ENCODE data around the gene HOXA7.

HOXA7 gene

GRCh38 chr7:27147199-27148030, 9.1 kb downstream of the HOXA7 start, which contains the start of gene HOXA6:
Gene HOXA6 (minus strand): TSS chr7:27147774. CDS start chr7:27147749, 25 bp downstream.
- DNase-seq (ENCODE audit: low read depth), result no peak

GRCh38 chr7:27146491-27147198, 9.8 kb downstream of the HOXA7 start:
- DNase-seq (ENCODE audit: low read depth), result no peak

- no peak for DNase-seq (ENCODE audit: low read depth)
Measured at GRCh38 chr7:27145914-27146412, 10.5 kb downstream of the HOXA7 start.

GRCh38 chr7:27145165-27145913, 11.1 kb downstream of the HOXA7 start:
- no peak for DNase-seq (ENCODE audit: low read depth)

- DNase-seq (ENCODE audit: low read depth), result no peak
Measured at GRCh38 chr7:27144781-27145164, 11.7 kb downstream of the HOXA7 start.

- DNase-seq (ENCODE audit: low read depth), result no peak
Measured at GRCh38 chr7:27143950-27144780, 12.3 kb downstream of the HOXA7 start.

GRCh38 chr7:27143023-27143949, 13.2 kb downstream of the HOXA7 start, which contains the start of gene HOXA5:
Gene HOXA5 (minus strand): TSS chr7:27143681. CDS start chr7:27143607, 74 bp downstream.
- no peak for DNase-seq (ENCODE audit: low read depth)

GRCh38 chr7:27142580-27143022, 13.9 kb downstream of the HOXA7 start:
- DNase-seq (ENCODE audit: low read depth), result no peak

- DNase-seq (ENCODE audit: low read depth), result no peak
Measured at GRCh38 chr7:27141923-27142579, 14.4 kb downstream of the HOXA7 start.

- DNase-seq (ENCODE audit: low read depth), result no peak
Measured at GRCh38 chr7:27141137-27141922, 15.1 kb downstream of the HOXA7 start.

- DNase-seq (ENCODE audit: low read depth), result no peak
Measured at GRCh38 chr7:27140126-27140857, 16.2 kb downstream of the HOXA7 start.

- no peak for DNase-seq (ENCODE audit: low read depth)
Measured at GRCh38 chr7:27139334-27140125, 16.9 kb downstream of the HOXA7 start.

GRCh38 chr7:27138985-27139333, 17.5 kb downstream of the HOXA7 start:
- DNase-seq (ENCODE audit: low read depth), result no peak

- DNase-seq (ENCODE audit: low read depth), result no peak
Measured at GRCh38 chr7:27138472-27138871, 18.0 kb downstream of the HOXA7 start.

- DNase-seq (ENCODE audit: low read depth), result no peak
Measured at GRCh38 chr7:27137640-27138315, 18.7 kb downstream of the HOXA7 start.

GRCh38 chr7:27134392-27134791, 22.1 kb downstream of the HOXA7 start:
- no peak for DNase-seq (ENCODE audit: low read depth)

Measured in activated T-helper 9 cell treated with anti-CD3 and anti-CD28 coated beads, Interleukin-2, amount 50 U/mL, for 16 hours (primary cell).